Measurements from ENCODE around the gene SOX10. TPM values are rescaled to one million over a fixed set of nuclear protein-coding genes. Genes with fewer than 3 reads are reported as not detected.

SOX10 gene
- total RNA-seq, 1 donor from 2014 or later = 0.08 TPM

GRCh38 chr22:37943136-37943824 lies 41.1 kb downstream of the SOX10 start:
- DNase-seq (ENCODE audit: low spot score) = no peak
- Mint-ChIP-seq H3K4me3 (ENCODE audit: unreplicated experiment) (no peak overlapping the region), H3K27ac (ENCODE audit: unreplicated experiment) (no peak overlapping the region)

GRCh38 chr22:37942133-37942532 lies 42.2 kb downstream of the SOX10 start:
- no peak for TF ChIP-seq CTCF (IDR thresholded peaks at IDR 0.05; ENCODE audit: unreplicated experiment)
- Mint-ChIP-seq H3K27ac (ENCODE audit: unreplicated experiment) (no peak overlapping the region), H3K36me3 (ENCODE audit: low read depth, unreplicated experiment) (peaks cover 38% of the 10 kb centered on the region), H3K4me3 (ENCODE audit: unreplicated experiment) (no peak overlapping the region), H3K4me1 (ENCODE audit: unreplicated experiment) (no peaks in the 10 kb centered on the region), H3K9me3 (ENCODE audit: unreplicated experiment) (no peaks in the 10 kb centered on the region), H3K27me3 (ENCODE audit: unreplicated experiment) (peaks cover 13% of the 10 kb centered on the region)
- no peak for DNase-seq (ENCODE audit: low spot score)

More at GRCh38 chr22:37943136-37943824, 41.1 kb downstream of the SOX10 start:
- peaks cover 9% of the 10 kb centered on the region for H3K27me3 Mint-ChIP-seq (ENCODE audit: unreplicated experiment)
- no peaks in the 10 kb centered on the region for H3K9me3 Mint-ChIP-seq (ENCODE audit: unreplicated experiment)
- H3K36me3 Mint-ChIP-seq (ENCODE audit: low read depth, unreplicated experiment) = peaks cover 31% of the 10 kb centered on the region
- TF ChIP-seq CTCF (IDR thresholded peaks at IDR 0.05; ENCODE audit: unreplicated experiment) = no peak
- H3K4me1 Mint-ChIP-seq (ENCODE audit: unreplicated experiment) = no peaks in the 10 kb centered on the region

- no peak for TF ChIP-seq CTCF (IDR thresholded peaks at IDR 0.05; ENCODE audit: unreplicated experiment)
- no peaks in the 10 kb centered on the region for H3K4me1 Mint-ChIP-seq (ENCODE audit: unreplicated experiment)
- no peak overlapping the region for H3K4me3 Mint-ChIP-seq (ENCODE audit: unreplicated experiment)
- peaks cover 17% of the 10 kb centered on the region for H3K27me3 Mint-ChIP-seq (ENCODE audit: unreplicated experiment)
- no peak overlapping the region for H3K27ac Mint-ChIP-seq (ENCODE audit: unreplicated experiment)
- H3K36me3 Mint-ChIP-seq (ENCODE audit: low read depth, unreplicated experiment) = peaks cover 38% of the 10 kb centered on the region
- H3K9me3 Mint-ChIP-seq (ENCODE audit: unreplicated experiment) = no peaks in the 10 kb centered on the region
- no peak for DNase-seq (ENCODE audit: low spot score)
Measured at GRCh38 chr22:37940698-37941376, 43.5 kb downstream of the SOX10 start.

- DNase-seq (ENCODE audit: low spot score) = peak; percentile 97
- no peak overlapping the region for H3K4me3 Mint-ChIP-seq (ENCODE audit: unreplicated experiment)
- H3K36me3 Mint-ChIP-seq (ENCODE audit: low read depth, unreplicated experiment) = peaks cover 25% of the 10 kb centered on the region
- peak; percentile 77 for TF ChIP-seq CTCF (IDR thresholded peaks at IDR 0.05; ENCODE audit: unreplicated experiment)
- peak overlapping the region; percentile 61 for H3K27ac Mint-ChIP-seq (ENCODE audit: unreplicated experiment)
- no peaks in the 10 kb centered on the region for H3K9me3 Mint-ChIP-seq (ENCODE audit: unreplicated experiment)
- H3K4me1 Mint-ChIP-seq (ENCODE audit: unreplicated experiment) = peaks cover 7% of the 10 kb centered on the region
- H3K27me3 Mint-ChIP-seq (ENCODE audit: unreplicated experiment) = peaks cover 10% of the 10 kb centered on the region
Measured at GRCh38 chr22:37933711-37934376, 50.5 kb downstream of the SOX10 start.
